Measurements from ENCODE around the gene ID1.

GRCh38 chr20:31653561-31653960 is 48.5 kb downstream of the ID1 start:
- TF ChIP-seq USF2 (IDR thresholded peaks at IDR 0.05) (no peak), CTCF (IDR thresholded peaks at IDR 0.05) (no peak), SMC3 (IDR thresholded peaks at IDR 0.05) (no peak)

Data from A549 (cell line).